SK-N-SH (cell line): Measurements from ENCODE around the gene PLVAP. TPM values are rescaled to one million over a fixed set of nuclear protein-coding genes. Genes with fewer than 3 reads are reported as not detected.

Experiments
- CTCF ChIA-PET: fragments of 300-600, 350-600 bp; formaldehyde crosslinking; extraction: SDS; loops from one replicate; lab custom pipeline; 2021; lab: Yijun Ruan, JAX
- POLR2A ChIA-PET: fragments of 350-600 bp; sonication (Branson Sonifier 250); formaldehyde crosslinking; extraction: SDS; loops from one replicate; lab custom pipeline; 2020; ENCODE audit warnings: antibody characterized with exemption, inconsistent platforms; lab: Yijun Ruan, JAX
- DNase-seq: peaks from one replicate; pipeline ENCODE4 v3.0.0; 2012
- H2AFZ ChIP-seq: fragments of 200-600 bp; sonication (generic); 2 replicates; pipeline ENCODE4 v1.8.1; 2016; ENCODE audit warnings: antibody characterized with exemption, mild to moderate bottlenecking, low read depth
- H3F3A ChIP-seq: fragments of 200-600 bp; sonication (generic); replicated peaks from 2 replicates; pipeline ENCODE3; 2016; ENCODE audit warnings: antibody characterized with exemption, mild to moderate bottlenecking; ENCODE audit not compliant: insufficient read depth
- H3K27ac ChIP-seq, 2 experiments: fragments of 200-500 bp in 1 of 2; fragments of 200-600 bp in 1 of 2; sonication (Bioruptor generic) in 1 of 2; sonication (generic), shearing (Covaris generic) in 1 of 2; 2 replicates each; pipeline versions ENCODE4 v1.5.1 to v1.6.1; 2014 to 2016; ENCODE audit warnings: low read depth in 2 of 2, inconsistent platforms in 1 of 2, low read length in 1 of 2, mild to moderate bottlenecking in 1 of 2, mixed read lengths in 1 of 2
- H3K27me3 ChIP-seq: fragments of 200-600 bp; sonication (generic), shearing (Covaris generic); 2 replicates; pipeline ENCODE4 v1.6.1; 2016; ENCODE audit warnings: mixed run types; ENCODE audit not compliant: insufficient read depth
- H3K36me3 ChIP-seq, 2 experiments: fragments of 200-500 bp in 1 of 2; fragments of 200-600 bp in 1 of 2; sonication (Bioruptor generic) in 1 of 2; sonication (generic) in 1 of 2; replicated peaks in 1 of 2; 2 replicates each; pipeline versions ENCODE3 to v1.5.1; 2014 to 2016; ENCODE audit warnings: low read length in 1 of 2, mild to moderate bottlenecking in 1 of 2; ENCODE audit not compliant: insufficient read depth in 2 of 2, control insufficient read depth in 1 of 2
- H3K4me1 ChIP-seq, 2 experiments: fragments of 200-500 bp in 1 of 2; fragments of 200-600 bp in 1 of 2; sonication (Bioruptor generic) in 1 of 2; sonication (generic), shearing (Covaris generic) in 1 of 2; 2 replicates each; pipeline versions ENCODE4 v1.5.1 to v1.6.1; 2014 to 2016; ENCODE audit warnings: low read depth in 1 of 2, low read length in 1 of 2, mixed run types in 1 of 2; ENCODE audit not compliant: insufficient read depth in 2 of 2, control insufficient read depth in 1 of 2
- H3K4me2 ChIP-seq: fragments of 200-600 bp; sonication (generic), shearing (Covaris generic); 2 replicates; pipeline ENCODE4 v1.6.1; 2017; ENCODE audit warnings: mixed run types
- H3K4me3 ChIP-seq, 2 experiments: fragments of 200-500 bp in 1 of 2; fragments of 200-600 bp in 1 of 2; sonication (Bioruptor generic) in 1 of 2; sonication (generic), shearing (Covaris generic) in 1 of 2; 2 replicates each; pipeline versions ENCODE4 v1.5.1 to v1.8.1; 2014 to 2016; ENCODE audit warnings: low read depth in 2 of 2, inconsistent platforms in 1 of 2, low read length in 1 of 2, mild to moderate bottlenecking in 1 of 2, mixed read lengths in 1 of 2, moderate library complexity in 1 of 2
- H3K79me2 ChIP-seq: fragments of 200-600 bp; sonication (generic); 2 replicates; pipeline ENCODE4 v1.8.1; 2017; ENCODE audit warnings: mild to moderate bottlenecking; ENCODE audit not compliant: insufficient read depth
- H3K9ac ChIP-seq: fragments of 200-600 bp; sonication (generic); 2 replicates; pipeline ENCODE4 v1.6.1; 2017; ENCODE audit warnings: mixed run types
- H3K9me2 ChIP-seq: fragments of 200-600 bp; sonication (generic); 2 replicates; pipeline ENCODE4 v1.6.1; 2017; ENCODE audit warnings: mixed run types
- H3K9me3 ChIP-seq: fragments of 200-600 bp; sonication (generic); 2 replicates; pipeline ENCODE4 v1.6.1; 2017; ENCODE audit warnings: mixed run types, mild to moderate bottlenecking, moderate library complexity
- H4K20me1 ChIP-seq: fragments of 200-600 bp; sonication (generic); 2 replicates; pipeline ENCODE4 v1.6.1; 2017; ENCODE audit warnings: mild to moderate bottlenecking, mixed run types; ENCODE audit not compliant: insufficient read depth
- CHD2 ChIP-seq: fragments of 150-350 bp; IDR thresholded peaks from 2 replicates; pipeline ENCODE4 v1.6.1; 2018; ENCODE audit warnings: low read length; ENCODE audit not compliant: partially characterized antibody
- EP300 ChIP-seq, 2 experiments: IDR thresholded peaks; 2 replicates each; pipeline versions ENCODE4 v1.4.0 to v1.6.1; 2012; ENCODE audit warnings: borderline replicate concordance in 1 of 2, low read depth in 1 of 2, low read length in 1 of 2
- FOXM1 ChIP-seq: IDR thresholded peaks from 2 replicates; pipeline ENCODE4 v1.4.0; 2012; ENCODE audit warnings: low read depth, mild to moderate bottlenecking
- GABPA ChIP-seq: IDR thresholded peaks from 2 replicates; pipeline ENCODE4 v1.4.0; 2012; ENCODE audit warnings: low read depth, mild to moderate bottlenecking
- IRF3 ChIP-seq: fragments of 150-350 bp; IDR thresholded peaks from 2 replicates; pipeline ENCODE4 v1.6.1; 2016; ENCODE audit warnings: mild to moderate bottlenecking, low read depth, low read length
- MEF2A ChIP-seq: IDR thresholded peaks from 2 replicates; pipeline ENCODE4 v1.4.0; 2012; ENCODE audit warnings: low read depth, borderline replicate concordance
- NFIC ChIP-seq: IDR thresholded peaks from 2 replicates; pipeline ENCODE4 v1.4.0; 2012; ENCODE audit warnings: borderline replicate concordance
- RFX5 ChIP-seq: IDR thresholded peaks from 2 replicates; pipeline ENCODE4 v1.6.1; 2012; ENCODE audit warnings: mild to moderate bottlenecking, improper control_type of control experiment, low read length
- SIN3A ChIP-seq: IDR thresholded peaks from 2 replicates; pipeline ENCODE4 v1.6.1; 2012; ENCODE audit warnings: low read depth, mild to moderate bottlenecking, low read length, moderate library complexity, borderline replicate concordance
- SMC3 ChIP-seq: IDR thresholded peaks from 2 replicates; pipeline ENCODE4 v1.6.1; 2012; ENCODE audit warnings: low read depth, low read length, improper control_type of control experiment
- TAF1 ChIP-seq: IDR thresholded peaks from 2 replicates; pipeline ENCODE4 v1.6.1; 2012; ENCODE audit warnings: low read depth, mild to moderate bottlenecking, low read length, moderate library complexity, borderline replicate concordance
- TEAD4 ChIP-seq: IDR thresholded peaks from 2 replicates; pipeline ENCODE4 v1.4.0; 2012; ENCODE audit warnings: mild to moderate bottlenecking, borderline replicate concordance; ENCODE audit not compliant: insufficient read depth
- YY1 ChIP-seq: IDR thresholded peaks from 2 replicates; pipeline ENCODE4 v1.4.0; 2012; ENCODE audit warnings: low read depth, mild to moderate bottlenecking
- WGBS: methylation state at CpG from one replicate; pipeline ENCODE4 v1.1.6; 2017; ENCODE audit warnings: low lambda C conversion rate; 5-methylcytosine and 5-hydroxymethylcytosine counted together
- polyA plus RNA-seq, 3 experiments: library from polyadenylated mRNA; depleted of rRNA; stranded (reverse); fragments of >200 nt; gene quantifications; 2 replicates each; pipeline ENCODE4 v1.2.3, GENCODE V29; 2012
- TF ChIP-seq, protein P1 (sequence below): IDR thresholded peaks from 2 replicates; pipeline ENCODE4 v1.4.0; 2012; ENCODE audit warnings: low read depth, borderline replicate concordance
- TF ChIP-seq, protein P2 (sequence below): IDR thresholded peaks from 2 replicates; pipeline ENCODE4 v1.4.0; 2012; ENCODE audit warnings: low read depth
- TF ChIP-seq, protein P3 (sequence below): fragments of 150-350 bp; IDR thresholded peaks from 2 replicates; pipeline ENCODE4 v1.6.1; 2017; ENCODE audit warnings: antibody characterized with exemption, low read length, low read depth, borderline replicate concordance
- TF ChIP-seq, protein P4 (sequence below): IDR thresholded peaks from 2 replicates; pipeline ENCODE4 v1.6.1; 2012; ENCODE audit warnings: mild to moderate bottlenecking, low read depth, low read length, moderate library complexity

The PLVAP gene
- polyA plus RNA-seq, 1 of the 3 experiments (the other 2 are of a cell fraction) = not detected

GRCh38 chr19:17325133-17325532 lies 52.0 kb downstream of the PLVAP start:
- no peak overlapping the region for H2AFZ ChIP-seq
- no peak overlapping the region for H3K9ac ChIP-seq
- H3K27me3 ChIP-seq = no peaks in the 10 kb centered on the region
- H3F3A ChIP-seq = no peaks in the 10 kb centered on the region
- CTCF ChIA-PET = interaction anchor here (1.3 to 1.5 kb wide), 2 partner anchors 9 to 13 kb away, joined by 3 to 8 read pairs; partner anchors contain the start of gene ANO8
- no peaks in the 10 kb centered on the region for H3K4me1 ChIP-seq
- no peaks in the 10 kb centered on the region for H4K20me1 ChIP-seq
- no peaks in the 10 kb centered on the region for H3K79me2 ChIP-seq
- no peaks in the 10 kb centered on the region for H3K9me3 ChIP-seq
- TF ChIP-seq GABPA (no peak), SMC3 (no peak), TEAD4 (no peak), CHD2 (no peak), MEF2A (no peak), FOXM1 (no peak), NFIC (no peak), EP300 (IDR thresholded peaks at IDR 0.05; ENCODE audit: borderline replicate concordance in 1 of 2, low read depth in 1 of 2, low read length in 1 of 2) (no peak), IRF3 (no peak), SIN3A (no peak), TAF1 (no peak)
- TF ChIP-seq, protein P1, sequence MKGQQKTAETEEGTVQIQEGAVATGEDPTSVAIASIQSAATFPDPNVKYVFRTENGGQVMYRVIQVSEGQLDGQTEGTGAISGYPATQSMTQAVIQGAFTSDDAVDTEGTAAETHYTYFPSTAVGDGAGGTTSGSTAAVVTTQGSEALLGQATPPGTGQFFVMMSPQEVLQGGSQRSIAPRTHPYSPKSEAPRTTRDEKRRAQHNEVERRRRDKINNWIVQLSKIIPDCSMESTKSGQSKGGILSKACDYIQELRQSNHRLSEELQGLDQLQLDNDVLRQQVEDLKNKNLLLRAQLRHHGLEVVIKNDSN = no peak
- TF ChIP-seq, protein P2, sequence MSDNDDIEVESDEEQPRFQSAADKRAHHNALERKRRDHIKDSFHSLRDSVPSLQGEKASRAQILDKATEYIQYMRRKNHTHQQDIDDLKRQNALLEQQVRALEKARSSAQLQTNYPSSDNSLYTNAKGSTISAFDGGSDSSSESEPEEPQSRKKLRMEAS = no peak
- TF ChIP-seq, all 33 proteins: peak for 0
- H3K9me2 ChIP-seq = no peaks in the 10 kb centered on the region
- H3K36me3 ChIP-seq = peaks cover 0 to 31% of the 10 kb centered on the region in 2 experiments
- POLR2A ChIA-PET = interaction anchor here (1.0 kb wide), 1 partner anchor 18 kb away, joined by 3 read pairs; no protein-coding TSS in a partner anchor
- H3K4me3 ChIP-seq = no peak overlapping the region
- 97% methylated on average over 15 of the region's 20 CpGs for WGBS
- no peak for DNase-seq
- no peak overlapping the region for H3K4me2 ChIP-seq
- no peak overlapping the region for H3K27ac ChIP-seq

DNA sequence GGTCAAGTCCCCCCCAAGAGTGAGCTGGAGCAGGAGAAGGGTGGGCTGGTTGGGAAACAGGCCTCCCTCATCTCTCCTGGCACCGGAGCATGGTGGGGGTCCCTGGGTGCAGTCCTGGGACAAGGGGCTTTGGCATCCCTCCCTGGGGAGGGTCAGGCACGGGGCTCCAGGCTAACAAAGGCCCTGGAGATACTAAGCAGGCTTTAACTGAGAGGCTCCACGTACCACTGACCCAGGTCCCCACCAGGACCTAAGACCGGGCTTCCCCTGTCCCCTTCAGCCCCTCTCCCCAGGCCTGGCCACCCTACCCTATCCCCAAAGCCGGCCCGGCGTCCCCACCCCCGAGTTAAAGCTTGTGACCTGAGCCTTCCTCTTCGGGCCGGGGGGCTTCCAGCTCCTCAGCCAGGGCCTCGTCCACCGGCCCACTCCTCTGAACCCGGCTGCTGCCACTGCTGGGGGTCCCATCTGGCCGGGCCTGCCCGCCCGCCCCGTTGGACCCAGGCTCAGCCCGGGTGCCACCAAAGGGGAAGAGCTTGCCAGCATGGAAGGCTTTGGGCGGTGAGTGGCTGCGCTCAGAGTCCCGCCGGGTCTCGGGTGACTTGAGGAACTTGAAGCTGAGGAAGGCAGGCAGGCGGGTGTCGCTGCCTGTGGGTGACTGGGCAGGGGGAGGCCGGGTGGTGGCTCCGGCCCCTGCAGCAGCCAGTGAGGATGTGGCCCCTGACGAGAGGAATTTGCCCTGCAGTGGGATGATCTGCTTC lies 52.6 kb downstream of the PLVAP start:
- Histone ChIP-seq H3K27ac (no peak overlapping the region; a peak in 1 of 4 replicates), H3K79me2 (no peaks in the 10 kb centered on the region), H2AFZ (no peak overlapping the region), H3K9ac (no peak overlapping the region), H3K36me3 (peaks cover 0 to 35% of the 10 kb centered on the region in 2 experiments), H3K9me3 (no peaks in the 10 kb centered on the region), H4K20me1 (no peaks in the 10 kb centered on the region), H3K27me3 (no peaks in the 10 kb centered on the region), H3K4me1 (no peaks in the 10 kb centered on the region), H3K9me2 (no peaks in the 10 kb centered on the region), H3F3A (no peaks in the 10 kb centered on the region), H3K4me2 (no peak overlapping the region), H3K4me3 (no peak overlapping the region)
- ChIA-PET POLR2A (interaction anchor here (0.7 to 1.0 kb wide), 2 partner anchors 17 to 666 kb away, joined by 3 read pairs; no protein-coding TSS in a partner anchor), CTCF (interaction anchor here (0.9 to 1.5 kb wide), 3 partner anchors 9 to 19 kb away, joined by 3 to 8 read pairs (median 3); partner anchors contain the start of genes ANO8 and MRPL34)
- DNase-seq = no peak
- 94% methylated on average over 15 of the region's 28 CpGs for WGBS
- TF ChIP-seq, protein P3, sequence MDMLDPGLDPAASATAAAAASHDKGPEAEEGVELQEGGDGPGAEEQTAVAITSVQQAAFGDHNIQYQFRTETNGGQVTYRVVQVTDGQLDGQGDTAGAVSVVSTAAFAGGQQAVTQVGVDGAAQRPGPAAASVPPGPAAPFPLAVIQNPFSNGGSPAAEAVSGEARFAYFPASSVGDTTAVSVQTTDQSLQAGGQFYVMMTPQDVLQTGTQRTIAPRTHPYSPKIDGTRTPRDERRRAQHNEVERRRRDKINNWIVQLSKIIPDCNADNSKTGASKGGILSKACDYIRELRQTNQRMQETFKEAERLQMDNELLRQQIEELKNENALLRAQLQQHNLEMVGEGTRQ = no peak
- no peak for TF ChIP-seq YY1
- TF ChIP-seq, protein P1 = no peak
- no peak for TF ChIP-seq RFX5
- TF ChIP-seq EP300 (IDR thresholded peaks at IDR 0.05; ENCODE audit: borderline replicate concordance in 1 of 2, low read depth in 1 of 2, low read length in 1 of 2) = no peak
- TF ChIP-seq, protein P2 = no peak
- TF ChIP-seq, protein P4, sequence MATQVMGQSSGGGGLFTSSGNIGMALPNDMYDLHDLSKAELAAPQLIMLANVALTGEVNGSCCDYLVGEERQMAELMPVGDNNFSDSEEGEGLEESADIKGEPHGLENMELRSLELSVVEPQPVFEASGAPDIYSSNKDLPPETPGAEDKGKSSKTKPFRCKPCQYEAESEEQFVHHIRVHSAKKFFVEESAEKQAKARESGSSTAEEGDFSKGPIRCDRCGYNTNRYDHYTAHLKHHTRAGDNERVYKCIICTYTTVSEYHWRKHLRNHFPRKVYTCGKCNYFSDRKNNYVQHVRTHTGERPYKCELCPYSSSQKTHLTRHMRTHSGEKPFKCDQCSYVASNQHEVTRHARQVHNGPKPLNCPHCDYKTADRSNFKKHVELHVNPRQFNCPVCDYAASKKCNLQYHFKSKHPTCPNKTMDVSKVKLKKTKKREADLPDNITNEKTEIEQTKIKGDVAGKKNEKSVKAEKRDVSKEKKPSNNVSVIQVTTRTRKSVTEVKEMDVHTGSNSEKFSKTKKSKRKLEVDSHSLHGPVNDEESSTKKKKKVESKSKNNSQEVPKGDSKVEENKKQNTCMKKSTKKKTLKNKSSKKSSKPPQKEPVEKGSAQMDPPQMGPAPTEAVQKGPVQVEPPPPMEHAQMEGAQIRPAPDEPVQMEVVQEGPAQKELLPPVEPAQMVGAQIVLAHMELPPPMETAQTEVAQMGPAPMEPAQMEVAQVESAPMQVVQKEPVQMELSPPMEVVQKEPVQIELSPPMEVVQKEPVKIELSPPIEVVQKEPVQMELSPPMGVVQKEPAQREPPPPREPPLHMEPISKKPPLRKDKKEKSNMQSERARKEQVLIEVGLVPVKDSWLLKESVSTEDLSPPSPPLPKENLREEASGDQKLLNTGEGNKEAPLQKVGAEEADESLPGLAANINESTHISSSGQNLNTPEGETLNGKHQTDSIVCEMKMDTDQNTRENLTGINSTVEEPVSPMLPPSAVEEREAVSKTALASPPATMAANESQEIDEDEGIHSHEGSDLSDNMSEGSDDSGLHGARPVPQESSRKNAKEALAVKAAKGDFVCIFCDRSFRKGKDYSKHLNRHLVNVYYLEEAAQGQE = no peak
